GM19372 (cell line): ENCODE measurements around the gene ORC5.

Experiments
- ATAC-seq: cut with Tn5 transposase; IDR thresholded peaks from one replicate; pipeline ENCODE4 v1.9.1; 2021; ENCODE audit warnings: mild to moderate bottlenecking, low read depth, moderate library complexity; ENCODE audit not compliant: unreplicated experiment

The ORC5 gene

GRCh38 chr7:104133238-104133637, 74.6 kb downstream of the ORC5 start:
- no peak for ATAC-seq

- ATAC-seq: no peak
Observed at GRCh38 chr7:104130726-104131125, 77.1 kb downstream of the ORC5 start.

- ATAC-seq: no peak
Observed at GRCh38 chr7:104127204-104127603, 80.6 kb downstream of the ORC5 start.

- no peak for ATAC-seq
Observed at GRCh38 chr7:104126411-104126841, 81.4 kb downstream of the ORC5 start.

- no peak for ATAC-seq
Observed at GRCh38 chr7:104124893-104125477, 82.8 kb downstream of the ORC5 start.

GRCh38 chr7:104124469-104124868, 83.3 kb downstream of the ORC5 start:
- ATAC-seq: no peak

- no peak for ATAC-seq
Observed at GRCh38 chr7:104123786-104124185, 84.0 kb downstream of the ORC5 start.

- no peak for ATAC-seq
Observed at GRCh38 chr7:104113788-104114187, 94.0 kb downstream of the ORC5 start.

- ATAC-seq: no peak
Observed at GRCh38 chr7:104112623-104113022, 95.2 kb downstream of the ORC5 start.

GRCh38 chr7:104111271-104111670, 96.5 kb downstream of the ORC5 start:
- ATAC-seq: no peak

- no peak for ATAC-seq
Observed at GRCh38 chr7:104106108-104106905, 101.5 kb downstream of the ORC5 start.

- no peak for ATAC-seq
Observed at GRCh38 chr7:104098890-104099289, 108.9 kb downstream of the ORC5 start.

GRCh38 chr7:104096683-104097082, 111.1 kb downstream of the ORC5 start:
- ATAC-seq: no peak

GRCh38 chr7:104093127-104093526, 114.7 kb downstream of the ORC5 start:
- ATAC-seq: no peak

- ATAC-seq: no peak
Observed at GRCh38 chr7:104091242-104091641, 116.6 kb downstream of the ORC5 start.

- ATAC-seq: no peak
Observed at GRCh38 chr7:104089612-104090011, 118.2 kb downstream of the ORC5 start.

- ATAC-seq: no peak
Observed at GRCh38 chr7:104089061-104089460, 118.8 kb downstream of the ORC5 start.
